IMR-90 (cell line): Measurements from ENCODE around the gene AUTS2. TPM values are rescaled to one million over a fixed set of nuclear protein-coding genes. Genes with fewer than 3 reads are reported as not detected.

ENCODE experiments used
- ATAC-seq: fragments of 200-7000 bp; cut with Tn5 transposase; 2 replicates; pipeline ENCODE4 v1.9.1; 2020; ENCODE audit warnings: low read depth, mild to moderate bottlenecking, moderate library complexity
- BruUV-seq: library from RNA; stranded (reverse); fragments of 400-500 nt; replicated peaks from 2 replicates; lab custom pipeline; 2021; lab: Mats Ljungman, UMichigan
- CTCF ChIA-PET: fragments of 300-600 bp; formaldehyde crosslinking; extraction: SDS; loops from one replicate; lab custom pipeline; 2021; ENCODE audit warnings: antibody characterized with exemption; lab: Yijun Ruan, JAX
- POLR2A ChIA-PET: fragments of 300-600 bp; sonication (Branson Sonifier 250); formaldehyde crosslinking; loops from one replicate; lab custom pipeline; 2022; ENCODE audit warnings: antibody characterized with exemption; ENCODE audit not compliant: unreplicated experiment; lab: Charles Lee
- DNase-seq: peaks from one replicate; pipeline ENCODE4 v3.0.0; 2013
- H2AFZ ChIP-seq: replicated peaks from 2 replicates; pipeline ENCODE3; 2013; ENCODE audit warnings: low read length, mild to moderate bottlenecking; ENCODE audit not compliant: poor library complexity
- H2AK5ac ChIP-seq: 2 replicates; pipeline ENCODE4 v1.6.1; 2013; ENCODE audit warnings: low read depth, low read length, inconsistent platforms
- H2AK9ac ChIP-seq: replicated peaks from 2 replicates; pipeline ENCODE3; 2013; ENCODE audit warnings: mild to moderate bottlenecking, low read depth, low read length, moderate library complexity; ENCODE audit not compliant: poor library complexity
- H2BK120ac ChIP-seq: 2 replicates; pipeline ENCODE4 v1.6.1; 2013; ENCODE audit warnings: low read depth, low read length, inconsistent platforms
- H2BK15ac ChIP-seq: 3 replicates; pipeline ENCODE4 v1.6.1; 2013; ENCODE audit warnings: low read depth, low read length, inconsistent platforms
- H2BK20ac ChIP-seq: 2 replicates; pipeline ENCODE4 v1.6.1; 2013; ENCODE audit warnings: low read depth, mild to moderate bottlenecking, inconsistent platforms, low read length, moderate library complexity
- H2BK5ac ChIP-seq: 2 replicates; pipeline ENCODE4 v1.6.1; 2013; ENCODE audit warnings: mild to moderate bottlenecking, low read depth, low read length, inconsistent platforms; ENCODE audit not compliant: poor library complexity, severe bottlenecking
- H3K14ac ChIP-seq: replicated peaks from 2 replicates; pipeline ENCODE4 v1.6.1; 2013; ENCODE audit warnings: low read depth, low read length, inconsistent platforms
- H3K18ac ChIP-seq: 2 replicates; pipeline ENCODE4 v1.6.1; 2013; ENCODE audit warnings: low read depth, low read length, control low read depth
- H3K23ac ChIP-seq: 2 replicates; pipeline ENCODE4 v1.6.1; 2013; ENCODE audit warnings: low read depth, low read length, inconsistent platforms
- H3K27ac ChIP-seq: 2 replicates; pipeline ENCODE4 v1.5.1; 2013; ENCODE audit warnings: mild to moderate bottlenecking, control low read depth, low read length; ENCODE audit not compliant: insufficient read depth
- H3K27me3 ChIP-seq: 2 replicates; pipeline ENCODE4 v1.6.1; 2013; ENCODE audit warnings: low read length; ENCODE audit not compliant: control insufficient read depth, insufficient read depth
- H3K36me3 ChIP-seq: 2 replicates; pipeline ENCODE4 v1.6.1; 2013; ENCODE audit warnings: low read length, mixed read lengths; ENCODE audit not compliant: control insufficient read depth, insufficient read depth
- H3K4ac ChIP-seq: 2 replicates; pipeline ENCODE4 v1.6.1; 2013; ENCODE audit warnings: low read depth, low read length, inconsistent platforms
- H3K4me1 ChIP-seq: 2 replicates; pipeline ENCODE4 v1.6.1; 2013; ENCODE audit warnings: low read length, mixed read lengths; ENCODE audit not compliant: control insufficient read depth, insufficient read depth
- H3K4me2 ChIP-seq: 2 replicates; pipeline ENCODE4 v1.6.1; 2013; ENCODE audit warnings: low read depth, mild to moderate bottlenecking, control low read depth, low read length, moderate library complexity
- H3K4me3 ChIP-seq: 2 replicates; pipeline ENCODE4 v1.5.1; 2013; ENCODE audit warnings: low read depth, mild to moderate bottlenecking, control low read depth, low read length, moderate library complexity; ENCODE audit not compliant: insufficient read depth
- H3K56ac ChIP-seq: 2 replicates; pipeline ENCODE4 v1.6.1; 2013; ENCODE audit warnings: low read length, inconsistent platforms; ENCODE audit not compliant: insufficient read depth; ENCODE audit errors: extremely low read depth
- H3K79me1 ChIP-seq, 2 experiments: 2 replicates each; pipeline ENCODE4 v1.6.1; 2013; ENCODE audit warnings: low read length in 2 of 2, inconsistent platforms in 1 of 2, low read depth in 1 of 2
- H3K9ac ChIP-seq: 2 replicates; pipeline ENCODE4 v1.6.1; 2013; ENCODE audit warnings: low read depth, low read length, control low read depth
- H3K9me1 ChIP-seq: 2 replicates; pipeline ENCODE4 v1.6.1; 2013; ENCODE audit warnings: low read length, inconsistent platforms; ENCODE audit not compliant: insufficient read depth
- H3K9me3 ChIP-seq: 2 replicates; pipeline ENCODE4 v1.6.1; 2013; ENCODE audit warnings: low read length; ENCODE audit not compliant: control insufficient read depth, insufficient read depth
- H4K20me1 ChIP-seq: 2 replicates; pipeline ENCODE4 v1.6.1; 2013; ENCODE audit warnings: low read length, inconsistent platforms; ENCODE audit not compliant: insufficient read depth
- H4K5ac ChIP-seq: 2 replicates; pipeline ENCODE4 v1.6.1; 2013; ENCODE audit warnings: mild to moderate bottlenecking, low read depth, low read length, control low read depth
- H4K8ac ChIP-seq, 2 experiments: 2 replicates each; pipeline ENCODE4 v1.6.1; 2013; ENCODE audit warnings: low read depth in 2 of 2, low read length in 2 of 2, control low read depth in 1 of 2, inconsistent platforms in 1 of 2
- H4K91ac ChIP-seq: 2 replicates; pipeline ENCODE4 v1.6.1; 2013; ENCODE audit warnings: low read depth, low read length, inconsistent platforms; ENCODE audit not compliant: insufficient read depth
- CEBPB ChIP-seq: IDR thresholded peaks from 2 replicates; pipeline ENCODE4 v1.6.1; 2012; ENCODE audit warnings: low read depth, low read length, improper control_type of control experiment
- ELK1 ChIP-seq: fragments of 150-350 bp; IDR thresholded peaks from 2 replicates; pipeline ENCODE4 v1.6.1; 2016; ENCODE audit warnings: low read depth, mild to moderate bottlenecking, low read length, moderate library complexity, borderline replicate concordance
- FOS ChIP-seq: fragments of 150-350 bp; IDR thresholded peaks from 2 replicates; pipeline ENCODE4 v1.6.1; 2016; ENCODE audit warnings: low read depth, low read length
- NFE2L2 ChIP-seq: fragments of 150-350 bp; IDR thresholded peaks from 2 replicates; pipeline ENCODE4 v1.6.1; 2016; ENCODE audit warnings: low read depth, mild to moderate bottlenecking, low read length
- RAD21 ChIP-seq: IDR thresholded peaks from 2 replicates; pipeline ENCODE4 v1.6.1; 2012; ENCODE audit warnings: low read length, improper control_type of control experiment
- WGBS, 2 experiments: methylation state at CpG; one replicate each; pipeline versions ENCODE4 v1.1.5 to v1.1.7; 2013; ENCODE audit warnings: missing lambda C conversion rate in 2 of 2; ENCODE audit not compliant: insufficient read length in 1 of 2; ENCODE audit errors: extremely low coverage in 2 of 2; 5-methylcytosine and 5-hydroxymethylcytosine counted together
- dilution Hi-C: fragments of 300-500 bp; cut with HindIII; formaldehyde crosslinking; loops from one replicate; pipeline ENCODE4 v1.14.3; 2018; ENCODE audit warnings: low sequenced_read_pairs; ENCODE audit not compliant: unreplicated experiment
- in situ Hi-C: fragments of 300-500 bp; cut with MboI; formaldehyde crosslinking; loops from 3 replicates; pipeline ENCODE4 v1.14.3; 2019; ENCODE audit warnings: low sequenced_read_pairs, inconsistent platforms, mixed read lengths
- intact Hi-C: fragments of 100-400 bp; cut with micrococcal nuclease; formaldehyde crosslinking; loops from 2 replicates; pipeline ENCODE4 v1.10.0; 2022
- polyA plus RNA-seq, 3 experiments: library from polyadenylated mRNA; depleted of rRNA; stranded (reverse); fragments of >200 nt; gene quantifications; 2 replicates each; pipeline ENCODE4 v1.2.3, GENCODE V29; 2012; ENCODE audit warnings: low replicate concordance in 1 of 3
- total RNA-seq: library from RNA; depleted of rRNA; stranded (reverse); fragments of >200 nt; gene quantifications from 2 replicates; pipeline ENCODE4 v1.2.3, GENCODE V29; 2012
- TF ChIP-seq, protein P1 (sequence below): fragments of 150-350 bp; IDR thresholded peaks from 2 replicates; pipeline ENCODE4 v1.6.1; 2017; ENCODE audit warnings: mild to moderate bottlenecking, antibody characterized with exemption, low read length, low read depth

The AUTS2 gene
- total and polyA plus RNA-seq, 2 of the 4 experiments (the other 2 are of a cell fraction) = 0.90 to 3.0 TPM

- intact Hi-C loops (no loop called here), in situ Hi-C loops (no loop called here), dilution Hi-C loops (no loop called here)
- H3K9me3 ChIP-seq = no peaks in the 10 kb centered on the region
- no peak overlapping the region for H4K8ac ChIP-seq
- no peaks in the 10 kb centered on the region for H3K4me1 ChIP-seq
- H3K4me2 ChIP-seq = no peak overlapping the region
- H3K4ac ChIP-seq = no peak overlapping the region
- TF ChIP-seq, protein P1, sequence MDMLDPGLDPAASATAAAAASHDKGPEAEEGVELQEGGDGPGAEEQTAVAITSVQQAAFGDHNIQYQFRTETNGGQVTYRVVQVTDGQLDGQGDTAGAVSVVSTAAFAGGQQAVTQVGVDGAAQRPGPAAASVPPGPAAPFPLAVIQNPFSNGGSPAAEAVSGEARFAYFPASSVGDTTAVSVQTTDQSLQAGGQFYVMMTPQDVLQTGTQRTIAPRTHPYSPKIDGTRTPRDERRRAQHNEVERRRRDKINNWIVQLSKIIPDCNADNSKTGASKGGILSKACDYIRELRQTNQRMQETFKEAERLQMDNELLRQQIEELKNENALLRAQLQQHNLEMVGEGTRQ = no peak
- TF ChIP-seq NFE2L2 = no peak
- no peak for TF ChIP-seq ELK1
- no peak for TF ChIP-seq FOS
- no peak for TF ChIP-seq CEBPB
- TF ChIP-seq RAD21 = no peak
- BruUV-seq = no TSS peak
- no peaks in the 10 kb centered on the region for H3K36me3 ChIP-seq
- H3K79me1 ChIP-seq = no peaks in the 10 kb centered on the region
- no peak overlapping the region for H3K4me3 ChIP-seq
- no peak overlapping the region for H3K9ac ChIP-seq
- H3K27me3 ChIP-seq = peaks cover 8% of the 10 kb centered on the region
- H3K23ac ChIP-seq = no peak overlapping the region
- no peak overlapping the region for H2AK9ac ChIP-seq
- no peaks in the 10 kb centered on the region for H3K9me1 ChIP-seq
- H4K20me1 ChIP-seq = no peaks in the 10 kb centered on the region
- WGBS, 2 experiments = no CpG with 5 or more reads among the region's 3 CpGs
- H4K91ac ChIP-seq = no peak overlapping the region
- DNase-seq = no peak
- no peak overlapping the region for H2AFZ ChIP-seq
- no peak overlapping the region for H3K56ac ChIP-seq
- H3K14ac ChIP-seq = no peak overlapping the region
- ChIA-PET CTCF (no interaction called here), POLR2A (no interaction called here)
- no peak overlapping the region for H2BK15ac ChIP-seq
- no peak overlapping the region for H2AK5ac ChIP-seq
- H4K5ac ChIP-seq = no peak overlapping the region
- ATAC-seq = no peak
- no peak overlapping the region for H2BK20ac ChIP-seq
- H2BK120ac ChIP-seq = no peak overlapping the region
- H2BK5ac ChIP-seq = no peak overlapping the region
- no peak overlapping the region for H3K27ac ChIP-seq
- H3K18ac ChIP-seq = no peak overlapping the region
Measured at GRCh38 chr7:69605070-69605469, 6.8 kb downstream of the AUTS2 start.
